ENCODE measurements around the gene PACS2. TPM values are rescaled to one million over a fixed set of nuclear protein-coding genes. Genes with fewer than 3 reads are reported as not detected.
A peak's percentile ranks its signal among the peaks of the same experiment; 100 is the strongest.

PACS2 gene
- total RNA-seq, 3 donors from 2014 or later (not counting 1 experiment from before 2014, with no cell fraction given), result 58.4 to 76.5 (median 69.2) TPM

DNA sequence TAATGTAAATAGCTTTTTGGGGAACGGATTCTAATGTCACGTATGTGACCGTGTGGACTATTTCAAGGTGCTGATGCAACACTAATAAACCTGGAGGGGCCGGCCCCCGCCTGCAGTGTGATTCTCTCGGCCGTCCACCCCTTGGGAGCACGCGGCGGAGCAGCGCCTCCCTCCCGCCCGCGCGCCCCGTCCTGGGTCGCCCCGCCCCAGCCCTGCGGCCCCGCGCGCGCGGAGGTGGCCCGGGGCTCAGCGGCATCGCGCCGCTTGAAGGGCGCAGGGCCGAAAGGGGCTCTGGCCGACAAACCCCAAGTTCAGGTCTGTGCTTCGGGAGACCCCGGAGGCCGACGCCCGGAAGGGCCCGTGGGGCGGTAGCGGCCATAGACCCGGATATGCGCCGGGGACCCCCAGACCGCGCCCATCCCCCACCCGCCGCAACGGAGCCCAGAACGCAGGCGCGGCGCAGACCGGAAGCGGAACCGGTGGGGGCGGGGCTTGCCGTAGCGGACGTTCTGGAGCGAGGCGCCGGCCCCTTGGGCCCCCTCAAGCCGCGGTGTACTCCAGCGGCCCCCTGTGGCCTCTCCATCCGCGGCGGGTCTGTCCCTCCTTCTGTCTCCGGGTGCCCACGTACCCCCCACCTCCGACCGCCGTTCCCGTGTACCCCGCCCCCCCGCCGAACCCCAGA is 83.6 kb downstream of the PACS2 start, which contains the start of gene TEX22:
Gene TEX22, plus strand, starts transcription at position 495 of the 682 bp plus-strand sequence. CDS start 803 bp downstream, outside the sequence.
- TF ChIP-seq, protein P1, sequence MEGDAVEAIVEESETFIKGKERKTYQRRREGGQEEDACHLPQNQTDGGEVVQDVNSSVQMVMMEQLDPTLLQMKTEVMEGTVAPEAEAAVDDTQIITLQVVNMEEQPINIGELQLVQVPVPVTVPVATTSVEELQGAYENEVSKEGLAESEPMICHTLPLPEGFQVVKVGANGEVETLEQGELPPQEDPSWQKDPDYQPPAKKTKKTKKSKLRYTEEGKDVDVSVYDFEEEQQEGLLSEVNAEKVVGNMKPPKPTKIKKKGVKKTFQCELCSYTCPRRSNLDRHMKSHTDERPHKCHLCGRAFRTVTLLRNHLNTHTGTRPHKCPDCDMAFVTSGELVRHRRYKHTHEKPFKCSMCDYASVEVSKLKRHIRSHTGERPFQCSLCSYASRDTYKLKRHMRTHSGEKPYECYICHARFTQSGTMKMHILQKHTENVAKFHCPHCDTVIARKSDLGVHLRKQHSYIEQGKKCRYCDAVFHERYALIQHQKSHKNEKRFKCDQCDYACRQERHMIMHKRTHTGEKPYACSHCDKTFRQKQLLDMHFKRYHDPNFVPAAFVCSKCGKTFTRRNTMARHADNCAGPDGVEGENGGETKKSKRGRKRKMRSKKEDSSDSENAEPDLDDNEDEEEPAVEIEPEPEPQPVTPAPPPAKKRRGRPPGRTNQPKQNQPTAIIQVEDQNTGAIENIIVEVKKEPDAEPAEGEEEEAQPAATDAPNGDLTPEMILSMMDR (IDR thresholded peaks at IDR 0.05), result no peak
- Histone ChIP-seq H3K4me3 (ENCODE audit: low read length) (peak within 1 kb of the TSS; percentile 42), H3K27ac (ENCODE audit: low read length) (peak within 1 kb of the TSS; percentile 85), H3K4me1 (ENCODE audit: control insufficient read depth, insufficient read depth, low read length) (peaks cover 59% of the 10 kb centered on the region), H3K36me3 (ENCODE audit: control insufficient read depth, insufficient read depth, low read length) (peaks cover 3% of the 10 kb centered on the region), H3K9me3 (ENCODE audit: control insufficient read depth, insufficient read depth, low read length) (no peaks in the 10 kb centered on the region), H3K27me3 (ENCODE audit: control insufficient read depth, insufficient read depth, low read length) (no peaks in the 10 kb centered on the region)
- peak within 1 kb of the TSS; percentile 85 to 88 for H3K27ac Mint-ChIP-seq
- intact Hi-C loops (cut with micrococcal nuclease), result loop anchor here (5.0 kb wide), 1 partner anchor 94 kb away; the partner anchor contains the start of gene TEDC1
- H3K4me1 Mint-ChIP-seq, result peaks cover 16 to 54% of the 10 kb centered on the region in 2 donors
- WGBS (ENCODE audit: insufficient coverage), result under 1% methylated on average over 77 of the region's 77 CpGs
- DNase-seq (peak; percentile 90 to 95), ATAC-seq (peak; percentile 85 to 92 (median 87))
- no peaks in the 10 kb centered on the region for H3K36me3 Mint-ChIP-seq
- H3K9me3 Mint-ChIP-seq, result no peaks in the 10 kb centered on the region
- no peaks in the 10 kb centered on the region for H3K27me3 Mint-ChIP-seq (ENCODE audit: low read depth in 2 of 2)
- peak within 1 kb of the TSS; percentile 84 for H3K4me3 Mint-ChIP-seq

DNA sequence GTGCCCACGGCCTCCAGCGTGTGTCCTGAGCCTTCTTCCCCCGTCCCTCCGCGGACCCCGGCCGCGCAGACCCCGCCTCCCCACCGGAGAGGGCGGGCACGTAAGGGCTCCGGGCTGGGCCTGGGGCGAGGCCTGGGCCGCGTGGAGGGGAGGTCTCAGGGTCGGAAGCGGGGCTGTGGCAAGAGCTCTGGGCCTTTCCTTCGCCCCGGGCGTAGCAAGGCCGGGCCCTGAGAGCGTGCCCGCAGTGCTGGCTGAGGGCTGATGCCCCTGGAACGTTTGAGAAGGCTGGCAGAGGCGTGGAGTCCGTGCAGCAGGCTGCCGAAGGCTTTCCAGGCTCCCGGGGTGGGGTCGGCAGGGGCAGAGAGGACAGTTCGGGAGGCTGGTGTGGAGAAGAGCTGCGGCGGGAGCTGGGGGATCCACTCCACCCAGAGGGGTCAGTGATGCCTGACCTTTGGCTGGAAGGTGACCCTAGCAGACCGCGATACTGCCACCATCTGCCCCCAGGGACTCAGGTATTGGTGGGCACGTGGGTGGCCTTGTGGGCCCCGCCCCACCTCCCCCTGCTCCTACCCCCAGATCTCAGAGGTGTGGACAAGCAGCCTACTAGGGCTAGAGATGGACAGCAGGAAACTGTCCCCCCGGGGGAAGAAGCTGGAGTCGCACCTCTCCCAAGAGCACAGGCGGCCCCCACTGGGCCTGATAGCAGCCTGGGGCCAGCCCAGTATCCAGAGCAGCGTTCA is 84.3 kb downstream of the PACS2 start:
- peaks cover 16 to 54% of the 10 kb centered on the region in 2 donors for H3K4me1 Mint-ChIP-seq
- H3K27ac Mint-ChIP-seq, result peak overlapping the region; percentile 85 to 88
- Histone ChIP-seq H3K4me1 (ENCODE audit: control insufficient read depth, insufficient read depth, low read length) (peaks cover 58% of the 10 kb centered on the region), H3K4me3 (ENCODE audit: low read length) (peak overlapping the region; percentile 42), H3K27ac (ENCODE audit: low read length) (peak overlapping the region; percentile 85), H3K36me3 (ENCODE audit: control insufficient read depth, insufficient read depth, low read length) (peaks cover 3% of the 10 kb centered on the region), H3K9me3 (ENCODE audit: control insufficient read depth, insufficient read depth, low read length) (no peaks in the 10 kb centered on the region), H3K27me3 (ENCODE audit: control insufficient read depth, insufficient read depth, low read length) (no peaks in the 10 kb centered on the region)
- 14% methylated on average over 40 of the region's 41 CpGs for WGBS (ENCODE audit: insufficient coverage)
- ATAC-seq (peak; percentile 43 to 63 (median 49)), DNase-seq (no peak)
- TF ChIP-seq, protein P1 (IDR thresholded peaks at IDR 0.05), result no peak
- intact Hi-C loops (cut with micrococcal nuclease), result loop anchor here (5.0 kb wide), 1 partner anchor 93 kb away; the partner anchor contains the start of gene TEDC1
- no peaks in the 10 kb centered on the region for H3K36me3 Mint-ChIP-seq
- H3K4me3 Mint-ChIP-seq, result peak overlapping the region; percentile 83
- H3K9me3 Mint-ChIP-seq, result no peaks in the 10 kb centered on the region
- H3K27me3 Mint-ChIP-seq (ENCODE audit: low read depth in 2 of 2), result no peaks in the 10 kb centered on the region

- no peaks in the 10 kb centered on the region for H3K9me3 Mint-ChIP-seq
- intact Hi-C loops (cut with micrococcal nuclease), result loop anchor here (5.0 kb wide), 1 partner anchor 93 kb away; the partner anchor contains the start of gene TEDC1
- no peaks in the 10 kb centered on the region for H3K27me3 ChIP-seq (ENCODE audit: control insufficient read depth, insufficient read depth, low read length)
- peaks cover 52% of the 10 kb centered on the region for H3K4me1 ChIP-seq (ENCODE audit: control insufficient read depth, insufficient read depth, low read length)
- DNase-seq, result no peak
- H3K9me3 ChIP-seq (ENCODE audit: control insufficient read depth, insufficient read depth, low read length), result no peaks in the 10 kb centered on the region
- TF ChIP-seq, protein P1 (IDR thresholded peaks at IDR 0.05), result no peak
- no peak overlapping the region for H3K27ac ChIP-seq (ENCODE audit: low read length)
- H3K27ac Mint-ChIP-seq, result peak overlapping the region; percentile 85 to 88
- peak overlapping the region; percentile 83 for H3K4me3 Mint-ChIP-seq
- H3K4me3 ChIP-seq (ENCODE audit: low read length), result peak overlapping the region; percentile 42
- no peak for ATAC-seq
- no peaks in the 10 kb centered on the region for H3K36me3 Mint-ChIP-seq
- H3K4me1 Mint-ChIP-seq, result peaks cover 16 to 54% of the 10 kb centered on the region in 2 donors
- 81% methylated on average over 8 of the region's 8 CpGs for WGBS (ENCODE audit: insufficient coverage)
- H3K27me3 Mint-ChIP-seq (ENCODE audit: low read depth in 2 of 2), result no peaks in the 10 kb centered on the region
- H3K36me3 ChIP-seq (ENCODE audit: control insufficient read depth, insufficient read depth, low read length), result peaks cover 3% of the 10 kb centered on the region
Measured at GRCh38 chr14:105399466-105399775, 84.9 kb downstream of the PACS2 start.
